ENCODE results near the gene KIF26B.

The KIF26B gene

GRCh38 chr1:245173446-245174211, 18.8 kb downstream of the KIF26B start:
- no peaks in the 10 kb centered on the region for H3K36me3 ChIP-seq (ENCODE audit: low read length)
- no peak overlapping the region for H3K9ac ChIP-seq (ENCODE audit: low read length)
- no peak for TF ChIP-seq CTCF (IDR thresholded peaks at IDR 0.05; ENCODE audit: insufficient read depth, low read length, poor library complexity, severe bottlenecking)
- no peak for TF ChIP-seq EZH2phosphoT487 (conservative IDR thresholded peaks at IDR 0.05; ENCODE audit: low read length)
- no peak overlapping the region for H3K4me3 ChIP-seq (ENCODE audit: insufficient read depth, low read length, poor library complexity, severe bottlenecking)
- H3F3A ChIP-seq (ENCODE audit: insufficient read depth): no peaks in the 10 kb centered on the region
- H3K27ac ChIP-seq (ENCODE audit: low read depth, low read length): no peak overlapping the region
- H3K9me2 ChIP-seq (replicated peaks; ENCODE audit: insufficient read depth, low read length): no peaks in the 10 kb centered on the region
- no peaks in the 10 kb centered on the region for H3K9me3 ChIP-seq (ENCODE audit: insufficient read depth, low read length)
- no peak overlapping the region for H2AFZ ChIP-seq (ENCODE audit: low read depth, low read length, severe bottlenecking)
- H3K4me2 ChIP-seq (ENCODE audit: low read depth, low read length, poor library complexity, severe bottlenecking): no peak overlapping the region
- H3K79me2 ChIP-seq (ENCODE audit: insufficient read depth, low read length): no peaks in the 10 kb centered on the region
- H3K27me3 ChIP-seq (ENCODE audit: low read length): no peaks in the 10 kb centered on the region; the same call in 1 of the 2 replicates
- no peaks in the 10 kb centered on the region for H4K20me1 ChIP-seq (ENCODE audit: low read depth, low read length)

GRCh38 chr1:245177071-245177900, 22.5 kb downstream of the KIF26B start:
- Histone ChIP-seq H3K4me2 (ENCODE audit: low read depth, low read length, poor library complexity, severe bottlenecking) (no peak overlapping the region), H3K9me2 (replicated peaks; ENCODE audit: insufficient read depth, low read length) (no peaks in the 10 kb centered on the region), H3K9ac (ENCODE audit: low read length) (no peak overlapping the region), H3F3A (ENCODE audit: insufficient read depth) (no peaks in the 10 kb centered on the region), H3K4me3 (ENCODE audit: insufficient read depth, low read length, poor library complexity, severe bottlenecking) (no peak overlapping the region), H2AFZ (ENCODE audit: low read depth, low read length, severe bottlenecking) (no peak overlapping the region), H3K27me3 (ENCODE audit: low read length) (no peaks in the 10 kb centered on the region; the same call in 1 of the 2 replicates), H4K20me1 (ENCODE audit: low read depth, low read length) (no peaks in the 10 kb centered on the region), H3K27ac (ENCODE audit: low read depth, low read length) (no peak overlapping the region), H3K36me3 (ENCODE audit: low read length) (no peaks in the 10 kb centered on the region), H3K9me3 (ENCODE audit: insufficient read depth, low read length) (no peaks in the 10 kb centered on the region), H3K79me2 (ENCODE audit: insufficient read depth, low read length) (no peaks in the 10 kb centered on the region)
- TF ChIP-seq EZH2phosphoT487 (conservative IDR thresholded peaks at IDR 0.05; ENCODE audit: low read length) (no peak), CTCF (IDR thresholded peaks at IDR 0.05; ENCODE audit: insufficient read depth, low read length, poor library complexity, severe bottlenecking) (no peak)

- Histone ChIP-seq H3K4me2 (ENCODE audit: low read depth, low read length, poor library complexity, severe bottlenecking) (no peak overlapping the region), H3K36me3 (ENCODE audit: low read length) (no peaks in the 10 kb centered on the region), H3F3A (ENCODE audit: insufficient read depth) (no peaks in the 10 kb centered on the region), H3K4me3 (ENCODE audit: insufficient read depth, low read length, poor library complexity, severe bottlenecking) (no peak overlapping the region), H3K27ac (ENCODE audit: low read depth, low read length) (no peak overlapping the region), H3K79me2 (ENCODE audit: insufficient read depth, low read length) (no peaks in the 10 kb centered on the region), H2AFZ (ENCODE audit: low read depth, low read length, severe bottlenecking) (no peak overlapping the region), H4K20me1 (ENCODE audit: low read depth, low read length) (no peaks in the 10 kb centered on the region), H3K9ac (ENCODE audit: low read length) (no peak overlapping the region), H3K27me3 (ENCODE audit: low read length) (no peaks in the 10 kb centered on the region; the same call in 1 of the 2 replicates), H3K9me2 (replicated peaks; ENCODE audit: insufficient read depth, low read length) (no peaks in the 10 kb centered on the region), H3K9me3 (ENCODE audit: insufficient read depth, low read length) (no peaks in the 10 kb centered on the region)
- TF ChIP-seq CTCF (IDR thresholded peaks at IDR 0.05; ENCODE audit: insufficient read depth, low read length, poor library complexity, severe bottlenecking): no peak
- TF ChIP-seq EZH2phosphoT487 (conservative IDR thresholded peaks at IDR 0.05; ENCODE audit: low read length): no peak
These were observed 24.9 kb downstream of the KIF26B start for GRCh38 chr1:245179706-245180105.

All from SU-DHL-6 (cell line).